GM20431 (cell line): ENCODE results near the gene SYCE3.
"Not testable (repeated sequence)": the region's sequence is repeated elsewhere in the genome, so short reads cannot be mapped to it uniquely, and the experiment has no call there.

Experiments
- in situ Hi-C: fragments of 300-500 bp; cut with MseI, MboI; formaldehyde crosslinking; loops from one replicate; pipeline ENCODE4 v1.15.0; 2020; ENCODE audit warnings: low sequenced_read_pairs; ENCODE audit not compliant: unreplicated experiment

SYCE3 gene

GRCh38 chr22:50523806-50524675 lies 38.7 kb downstream of the SYCE3 start:
- in situ Hi-C loops: no loop called here

- in situ Hi-C loops: no loop called here
Measured at GRCh38 chr22:50523458-50523805, 39.3 kb downstream of the SYCE3 start.

GRCh38 chr22:50522806-50523438 lies 39.8 kb downstream of the SYCE3 start:
- in situ Hi-C loops: no loop called here

- in situ Hi-C loops: no loop called here
Measured at GRCh38 chr22:50522208-50522805, 40.4 kb downstream of the SYCE3 start.

GRCh38 chr22:50521710-50522109 lies 41.0 kb downstream of the SYCE3 start:
- in situ Hi-C loops: no loop called here

GRCh38 chr22:50520826-50521453 lies 41.8 kb downstream of the SYCE3 start:
- in situ Hi-C loops: no loop called here

- in situ Hi-C loops: not testable (repeated sequence)
Measured at GRCh38 chr22:50520184-50520583, 42.5 kb downstream of the SYCE3 start.

- in situ Hi-C loops: no loop called here
Measured at GRCh38 chr22:50519151-50519550, 43.6 kb downstream of the SYCE3 start.

DNA sequence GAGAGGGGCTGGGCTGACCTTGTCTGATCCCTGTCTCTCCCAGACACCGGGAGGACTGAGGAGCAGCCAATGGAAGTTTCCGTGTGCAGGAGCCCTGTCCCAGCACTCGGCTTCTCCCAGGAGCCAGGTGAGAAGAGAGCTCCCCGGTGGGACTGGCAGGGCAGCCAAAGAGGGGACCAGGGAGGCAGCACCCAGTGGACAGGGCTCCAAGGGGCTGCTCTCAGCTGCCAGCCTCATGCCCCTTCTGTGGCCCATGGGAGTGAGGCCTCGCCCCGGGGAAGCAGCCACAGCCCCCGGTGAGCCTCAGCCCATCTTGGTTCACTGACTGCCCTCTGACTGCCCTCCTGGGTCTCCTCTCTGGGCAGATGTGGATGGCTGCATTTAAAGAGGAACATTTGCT lies 44.1 kb downstream of the SYCE3 start:
- in situ Hi-C loops: no loop called here

DNA sequence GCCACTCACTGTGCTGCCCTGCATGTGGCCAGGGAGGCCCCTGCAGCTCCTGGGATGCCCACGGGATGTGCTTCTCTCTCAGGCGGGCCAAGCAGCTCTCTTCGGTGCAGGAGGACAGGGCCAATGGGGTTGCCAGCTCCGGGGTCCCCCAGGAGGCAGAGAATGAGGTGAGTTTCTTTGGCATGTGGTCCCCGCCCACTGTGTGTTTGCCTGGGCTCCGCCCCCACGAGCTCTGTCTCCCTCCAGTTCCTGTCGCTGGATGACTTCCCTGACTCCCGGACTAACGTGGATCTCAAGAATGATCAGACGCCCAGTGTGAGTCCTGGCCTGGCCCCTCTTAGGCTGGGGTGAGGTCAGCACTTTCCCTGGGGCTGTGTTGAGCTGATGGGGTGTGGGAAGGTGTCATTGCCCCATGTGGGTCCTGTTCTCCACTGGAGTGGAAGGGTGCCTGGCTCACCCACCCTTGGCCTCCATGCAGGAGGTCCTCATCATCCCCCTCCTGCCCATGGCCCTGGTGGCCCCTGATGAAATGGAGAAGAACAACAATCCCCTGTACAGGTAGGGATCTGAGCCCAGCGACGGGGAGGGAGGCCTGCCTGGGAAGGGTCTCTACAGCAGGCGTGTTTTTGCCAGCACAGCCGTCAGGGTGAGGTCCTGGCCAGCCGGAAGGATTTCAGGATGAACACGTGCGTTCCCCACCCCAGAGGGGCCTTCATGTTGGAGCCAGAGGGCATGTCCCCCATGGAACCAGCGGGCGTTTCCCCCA lies 45.0 kb downstream of the SYCE3 start:
- in situ Hi-C loops: no loop called here

DNA sequence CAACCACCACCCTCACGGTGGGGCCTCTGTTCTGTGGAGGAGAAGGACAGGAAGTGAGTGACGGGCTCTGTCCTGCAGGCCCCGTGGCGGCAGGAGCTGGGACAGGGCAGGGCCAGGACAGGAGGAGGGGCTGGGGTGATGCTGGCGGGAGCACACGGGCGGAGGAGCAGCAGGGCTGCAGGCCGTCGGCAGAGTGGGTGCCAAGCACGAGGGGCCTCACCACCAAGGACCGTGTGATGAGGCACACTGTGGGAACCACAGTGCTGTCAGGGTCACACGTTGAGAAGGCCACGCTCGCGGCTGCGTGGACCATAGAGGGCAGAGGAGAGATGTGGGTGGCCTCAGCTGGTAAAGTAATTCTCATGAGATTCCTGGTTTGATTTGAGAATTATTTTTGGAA lies 45.8 kb downstream of the SYCE3 start:
- in situ Hi-C loops: no loop called here

DNA sequence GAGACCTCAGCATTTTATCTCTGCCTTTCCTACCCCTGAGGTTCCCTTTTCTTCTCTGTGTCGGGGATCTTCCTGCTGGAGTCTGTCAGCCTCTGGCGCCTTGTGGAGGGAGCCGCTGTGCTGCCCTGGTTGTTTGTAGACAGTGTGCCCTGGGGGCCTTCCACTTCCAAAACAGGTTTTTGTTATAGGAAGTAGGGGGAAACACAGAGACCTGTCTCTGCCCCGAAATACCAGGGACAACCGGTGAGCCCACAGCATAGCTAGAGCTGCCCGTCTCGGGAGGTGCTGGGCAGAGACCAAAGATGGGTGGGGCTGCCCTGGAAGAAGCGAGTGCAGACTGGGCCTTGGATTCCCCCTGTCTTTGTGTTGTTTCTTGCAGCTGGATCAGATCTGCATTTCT lies 46.7 kb downstream of the SYCE3 start:
- in situ Hi-C loops: no loop called here

- in situ Hi-C loops: no loop called here
Measured at GRCh38 chr22:50513175-50513574, 49.5 kb downstream of the SYCE3 start.

DNA sequence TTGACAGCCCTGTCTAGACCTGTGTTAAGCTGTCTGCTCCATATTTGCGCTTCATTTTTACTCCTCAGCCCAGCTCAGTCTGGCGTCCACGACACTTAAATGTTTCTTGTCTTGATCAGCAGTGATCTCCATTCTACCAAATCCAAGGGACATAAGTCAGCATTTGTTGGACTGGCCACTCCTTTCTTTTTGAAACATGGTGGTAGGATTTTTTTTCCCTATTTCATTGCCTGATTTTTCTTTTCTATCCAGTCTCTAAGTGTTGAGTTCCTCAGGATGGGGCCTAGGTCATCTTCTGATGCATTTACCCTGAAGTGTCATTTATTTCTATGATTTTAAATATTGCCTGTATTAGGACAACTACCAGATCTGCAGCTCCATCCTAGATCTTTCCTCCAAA lies 53.8 kb downstream of the SYCE3 start:
- in situ Hi-C loops: no loop called here

DNA sequence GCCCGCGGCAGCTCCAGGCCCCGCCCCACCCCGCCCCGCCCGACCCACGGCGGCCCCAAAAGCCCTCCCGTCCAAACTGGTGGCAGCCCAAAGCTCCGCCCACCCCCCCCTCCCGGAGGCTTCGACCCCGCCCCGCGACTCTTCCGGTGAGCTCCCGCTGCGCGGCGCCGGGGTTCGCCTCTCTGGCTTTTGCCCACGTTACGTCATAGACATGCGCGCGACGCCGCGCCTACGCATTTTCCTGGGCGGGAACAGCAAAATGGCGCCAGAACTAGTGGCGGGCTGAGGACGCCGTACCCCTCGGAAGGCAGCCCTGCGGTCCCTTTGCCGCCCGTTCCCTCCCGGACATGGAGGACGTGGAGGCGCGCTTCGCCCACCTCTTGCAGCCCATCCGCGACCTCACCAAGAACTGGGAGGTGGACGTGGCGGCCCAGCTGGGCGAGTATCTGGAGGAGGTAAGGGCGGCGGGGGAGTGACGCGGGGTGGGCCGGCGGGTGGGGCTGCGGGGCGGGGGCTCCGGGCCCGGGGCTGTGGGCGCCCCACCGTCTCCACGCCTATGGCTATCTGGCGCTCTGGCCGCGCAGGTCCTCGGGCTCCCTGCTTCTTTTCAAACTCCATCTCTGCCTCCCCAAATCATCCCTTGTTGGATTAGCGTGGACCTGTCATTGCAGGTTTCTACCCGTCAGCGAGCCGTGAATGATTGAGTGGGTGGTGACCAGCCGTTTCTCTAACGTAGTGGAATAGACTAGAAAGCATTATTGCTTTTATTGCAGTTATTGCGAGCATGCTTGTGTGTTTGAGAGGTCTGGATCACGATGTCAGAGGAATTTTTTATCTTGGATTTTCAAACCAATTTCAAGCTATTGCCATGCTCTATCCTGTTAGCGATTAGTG lies 54.5 kb downstream of the SYCE3 start, which contains the start of gene NCAPH2:
NCAPH2 (plus strand) TSS at position 234 of the 894 bp plus-strand sequence; CDS start at position 348, 114 bp downstream.
- in situ Hi-C loops: no loop called here

DNA sequence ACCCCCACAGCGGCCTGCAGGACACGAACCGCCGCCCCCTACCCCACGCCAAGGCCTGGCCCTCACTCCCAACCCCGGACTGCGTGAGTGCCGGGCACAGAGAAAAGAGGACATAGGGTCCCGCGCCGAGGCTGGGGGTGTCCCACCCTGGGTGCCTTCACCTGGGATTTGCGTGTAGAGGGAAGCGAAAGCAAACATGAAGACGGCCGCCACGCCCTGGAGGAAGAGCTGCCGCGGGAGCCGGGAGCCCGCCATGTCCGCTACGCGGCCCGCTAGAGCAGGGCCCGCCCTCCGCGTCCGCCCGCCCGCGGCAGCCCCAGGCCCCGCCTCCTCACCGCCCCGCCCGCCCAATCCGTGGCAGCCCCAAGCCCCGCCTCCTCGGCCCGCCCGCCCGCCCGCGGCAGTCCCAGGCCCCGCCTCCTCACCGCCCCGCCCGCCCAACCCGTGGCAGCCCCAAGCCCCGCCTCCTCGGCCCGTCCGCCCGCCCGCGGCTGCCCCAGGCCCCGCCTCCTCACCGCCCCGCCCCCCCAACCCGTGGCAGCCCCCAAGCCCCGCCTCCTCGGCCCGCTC lies 55.2 kb downstream of the SYCE3 start, which contains the start of gene LMF2:
LMF2 (minus strand) TSS at position 282 of the 570 bp plus-strand sequence; CDS start at position 255, 27 bp downstream.
- in situ Hi-C loops: no loop called here

DNA sequence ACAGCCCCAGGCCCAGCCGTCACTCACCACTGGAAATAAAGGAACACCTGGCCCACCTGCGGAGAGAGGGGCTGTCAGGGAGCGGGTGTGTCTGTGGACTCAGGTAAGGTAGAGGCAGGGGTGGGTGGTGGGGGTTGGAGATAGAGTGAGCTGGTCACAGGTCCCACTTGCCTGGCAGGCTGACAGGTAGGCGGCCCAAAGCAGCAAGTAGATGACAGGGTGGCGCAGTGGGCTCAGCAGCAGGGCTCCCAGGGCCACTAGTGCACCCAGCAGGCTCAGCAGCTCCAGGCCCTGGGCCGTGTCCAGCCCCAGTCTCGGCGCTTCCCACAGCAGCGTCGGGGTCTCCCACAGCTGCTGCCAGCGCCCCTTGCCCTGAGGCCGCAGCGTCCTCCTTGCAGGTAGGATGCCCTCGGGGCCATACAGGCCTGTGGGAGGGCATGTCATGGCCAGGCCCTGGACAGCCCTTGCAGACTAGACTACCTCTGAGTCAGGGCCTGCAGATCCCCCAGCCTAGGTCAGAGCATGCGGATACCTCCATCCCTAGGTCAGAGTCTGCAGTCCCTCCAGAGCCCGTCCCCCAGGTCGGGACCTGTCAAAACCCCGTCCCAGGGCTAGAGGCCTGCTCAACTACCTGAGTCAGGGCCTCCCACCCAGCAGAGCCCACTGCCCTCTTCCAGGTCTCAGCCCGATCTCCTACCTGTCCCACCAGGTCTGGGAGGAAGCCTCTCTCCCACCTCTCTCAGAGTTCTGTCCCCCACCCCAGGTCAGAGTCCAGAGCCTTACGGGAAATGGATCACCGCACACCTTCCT lies 55.9 kb downstream of the SYCE3 start:
- in situ Hi-C loops: no loop called here
